SU-DHL-6 (cell line): Measurements from ENCODE around the gene NSMCE1.

ENCODE experiments used
- CTCF ChIP-seq: fragments of 200-600 bp; sonication (generic); IDR thresholded peaks from one replicate; pipeline ENCODE4 v1.5.1; 2017; ENCODE audit warnings: antibody characterized with exemption, mild to moderate bottlenecking, low read length, moderate library complexity; ENCODE audit not compliant: insufficient read depth, poor library complexity, severe bottlenecking
- EZH2phosphoT487 ChIP-seq: fragments of 200-600 bp; sonication (generic), shearing (Covaris generic); conservative IDR thresholded peaks from 2 replicates; pipeline ENCODE4 v1.6.1; 2018; ENCODE audit warnings: mild to moderate bottlenecking, antibody characterized with exemption, low read length, moderate library complexity, mixed read lengths

- TF ChIP-seq CTCF, result no peak
- TF ChIP-seq EZH2phosphoT487, result no peak
Observed at GRCh38 chr16:27256861-27257260, 11.7 kb downstream of the NSMCE1 start.
